HFFc6 (cell line): Measurements from ENCODE around the gene VEPH1. TPM values are rescaled to one million over a fixed set of nuclear protein-coding genes. Genes with fewer than 3 reads are reported as not detected.

Experiments
- DNase-seq: peaks from one replicate; pipeline ENCODE4 v3.0.0-alpha.2; 2018
- H3K27ac Mint-ChIP-seq: 2 replicates; pipeline ENCODE4 v1.8.0; 2020; ENCODE audit warnings: mild to moderate bottlenecking, mixed read lengths
- H3K27me3 Mint-ChIP-seq: 2 replicates; pipeline ENCODE4 v1.8.0; 2021; ENCODE audit warnings: mild to moderate bottlenecking, moderate library complexity, mixed read lengths; ENCODE audit not compliant: insufficient read depth
- H3K36me3 Mint-ChIP-seq: 2 replicates; pipeline ENCODE4 v1.8.0; 2021; ENCODE audit warnings: low read depth, mixed read lengths
- H3K4me1 Mint-ChIP-seq: 2 replicates; pipeline ENCODE4 v1.8.0; 2020; ENCODE audit warnings: low read depth, mixed read lengths
- H3K4me3 Mint-ChIP-seq: 2 replicates; pipeline ENCODE4 v1.8.0; 2020; ENCODE audit warnings: mild to moderate bottlenecking, moderate library complexity, mixed read lengths
- H3K9me3 Mint-ChIP-seq: 2 replicates; pipeline ENCODE4 v1.8.0; 2020; ENCODE audit warnings: mild to moderate bottlenecking, mixed read lengths
- CTCF ChIP-seq: fragments of 200-600 bp; sonication (generic); IDR thresholded peaks from 2 replicates; pipeline ENCODE4 v1.5.0; 2021; ENCODE audit warnings: antibody characterized with exemption, mild to moderate bottlenecking
- total RNA-seq, 6 experiments: library from RNA; stranded (reverse); fragmentation: NEBNext Ultra II Directional; extraction: Animal tissue kit (Norgen Biotek cat#: 25700); gene quantifications; 2 replicates in 1 of 6; 3 replicates in 5 of 6; pipeline ENCODE4 v1.2.3, GENCODE V29; 2021

Gene VEPH1
- total RNA-seq, 6 experiments from 2014 or later = 33.3 to 72.7 (median 63.8) TPM

GRCh38 chr3:157284688-157285087 lies 218.5 kb downstream of the VEPH1 start:
- no peaks in the 10 kb centered on the region for H3K9me3 Mint-ChIP-seq
- H3K27ac Mint-ChIP-seq = no peak overlapping the region

GRCh38 chr3:157282261-157283191 lies 220.7 kb downstream of the VEPH1 start:
- H3K27ac Mint-ChIP-seq = peak overlapping the region; percentile 80
- H3K9me3 Mint-ChIP-seq = no peaks in the 10 kb centered on the region
- peak overlapping the region; percentile 3 for H3K4me3 Mint-ChIP-seq
- no peaks in the 10 kb centered on the region for H3K27me3 Mint-ChIP-seq
- peaks cover 31% of the 10 kb centered on the region for H3K4me1 Mint-ChIP-seq
- peak; percentile 93 for DNase-seq
- peaks cover 12% of the 10 kb centered on the region; the same call in 1 of the 2 replicates for H3K36me3 Mint-ChIP-seq
- no peak for TF ChIP-seq CTCF

More at GRCh38 chr3:157284688-157285087, 218.5 kb downstream of the VEPH1 start:
- DNase-seq = no peak
- Mint-ChIP-seq H3K4me1 (peaks cover 31% of the 10 kb centered on the region), H3K4me3 (no peak overlapping the region), H3K27me3 (no peaks in the 10 kb centered on the region), H3K36me3 (peaks cover 12% of the 10 kb centered on the region; the same call in 1 of the 2 replicates)
- TF ChIP-seq CTCF = no peak

- TF ChIP-seq CTCF = no peak
- no peak for DNase-seq
- Mint-ChIP-seq H3K27me3 (no peaks in the 10 kb centered on the region), H3K27ac (peak overlapping the region; percentile 8; the same call in 1 of the 2 replicates), H3K4me1 (peaks cover 31% of the 10 kb centered on the region), H3K9me3 (no peaks in the 10 kb centered on the region), H3K36me3 (peaks cover 20% of the 10 kb centered on the region; the same call in 1 of the 2 replicates), H3K4me3 (no peak overlapping the region)
These were observed 222.4 kb downstream of the VEPH1 start for GRCh38 chr3:157280786-157281185.

- Mint-ChIP-seq H3K36me3 (peaks cover 16% of the 10 kb centered on the region; the same call in 1 of the 2 replicates), H3K27ac (no peak overlapping the region), H3K27me3 (no peaks in the 10 kb centered on the region), H3K9me3 (no peaks in the 10 kb centered on the region), H3K4me3 (no peak overlapping the region), H3K4me1 (peaks cover 31% of the 10 kb centered on the region)
- DNase-seq = no peak
- TF ChIP-seq CTCF = no peak
These were observed 222.9 kb downstream of the VEPH1 start for GRCh38 chr3:157280354-157280753.

GRCh38 chr3:157279237-157279636 lies 224.0 kb downstream of the VEPH1 start:
- H3K4me3 Mint-ChIP-seq = no peak overlapping the region
- no peak for DNase-seq
- no peaks in the 10 kb centered on the region for H3K9me3 Mint-ChIP-seq
- H3K4me1 Mint-ChIP-seq = peaks cover 31% of the 10 kb centered on the region
- H3K27ac Mint-ChIP-seq = no peak overlapping the region
- TF ChIP-seq CTCF = no peak
- peaks cover 18% of the 10 kb centered on the region; the same call in 1 of the 2 replicates for H3K36me3 Mint-ChIP-seq
- no peaks in the 10 kb centered on the region for H3K27me3 Mint-ChIP-seq
